Choroid plexus epithelial cell (primary cell): Measurements from ENCODE around the gene ZNF77.

ENCODE experiments used
- DNase-seq: peaks from one replicate; pipeline ENCODE4 v3.0.0-alpha.2; 2010; ENCODE audit warnings: low read depth
- H3K4me3 ChIP-seq: 2 replicates; pipeline ENCODE4 v1.5.1; 2011; ENCODE audit warnings: low read depth, mild to moderate bottlenecking, control low read depth, low read length, moderate library complexity
- TF ChIP-seq, protein P1 (sequence below): conservative IDR thresholded peaks from 2 replicates; pipeline ENCODE4 v1.5.1; 2011; ENCODE audit warnings: low read depth, mild to moderate bottlenecking, control low read depth, inconsistent platforms, low read length, moderate library complexity

Gene ZNF77

DNA sequence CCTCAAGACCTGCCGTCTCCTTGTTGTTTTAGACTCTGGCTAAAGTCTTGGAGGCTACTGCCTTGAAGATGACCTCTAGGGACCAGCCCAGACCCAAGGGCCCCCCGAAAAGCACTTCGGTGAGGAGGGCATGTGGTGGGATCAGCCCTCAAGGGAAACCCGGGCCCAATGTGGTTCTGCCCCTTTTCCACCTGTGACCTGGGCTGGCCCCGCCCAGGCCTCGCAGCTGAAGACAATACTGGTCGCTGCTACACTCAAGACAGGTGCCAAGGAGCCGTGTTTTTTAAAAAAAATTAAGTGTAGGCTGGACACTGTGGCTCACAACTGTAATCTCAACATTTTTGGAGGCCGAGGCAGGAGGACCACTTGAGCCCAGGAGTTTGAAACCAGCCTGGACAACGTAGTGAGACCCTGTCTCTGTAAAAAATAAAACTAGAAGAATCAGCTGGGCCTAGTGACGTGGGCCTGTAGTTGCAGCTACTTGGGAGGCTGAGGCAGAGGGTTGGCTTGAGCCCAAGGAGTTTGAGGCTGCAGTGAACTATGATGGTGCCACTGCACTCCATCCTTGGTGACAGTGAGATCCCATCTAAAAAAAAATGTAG is 33.5 kb upstream of the ZNF77 start:
- no peak overlapping the region for H3K4me3 ChIP-seq
- DNase-seq: no peak
- TF ChIP-seq, protein P1, sequence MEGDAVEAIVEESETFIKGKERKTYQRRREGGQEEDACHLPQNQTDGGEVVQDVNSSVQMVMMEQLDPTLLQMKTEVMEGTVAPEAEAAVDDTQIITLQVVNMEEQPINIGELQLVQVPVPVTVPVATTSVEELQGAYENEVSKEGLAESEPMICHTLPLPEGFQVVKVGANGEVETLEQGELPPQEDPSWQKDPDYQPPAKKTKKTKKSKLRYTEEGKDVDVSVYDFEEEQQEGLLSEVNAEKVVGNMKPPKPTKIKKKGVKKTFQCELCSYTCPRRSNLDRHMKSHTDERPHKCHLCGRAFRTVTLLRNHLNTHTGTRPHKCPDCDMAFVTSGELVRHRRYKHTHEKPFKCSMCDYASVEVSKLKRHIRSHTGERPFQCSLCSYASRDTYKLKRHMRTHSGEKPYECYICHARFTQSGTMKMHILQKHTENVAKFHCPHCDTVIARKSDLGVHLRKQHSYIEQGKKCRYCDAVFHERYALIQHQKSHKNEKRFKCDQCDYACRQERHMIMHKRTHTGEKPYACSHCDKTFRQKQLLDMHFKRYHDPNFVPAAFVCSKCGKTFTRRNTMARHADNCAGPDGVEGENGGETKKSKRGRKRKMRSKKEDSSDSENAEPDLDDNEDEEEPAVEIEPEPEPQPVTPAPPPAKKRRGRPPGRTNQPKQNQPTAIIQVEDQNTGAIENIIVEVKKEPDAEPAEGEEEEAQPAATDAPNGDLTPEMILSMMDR: no peak

DNA sequence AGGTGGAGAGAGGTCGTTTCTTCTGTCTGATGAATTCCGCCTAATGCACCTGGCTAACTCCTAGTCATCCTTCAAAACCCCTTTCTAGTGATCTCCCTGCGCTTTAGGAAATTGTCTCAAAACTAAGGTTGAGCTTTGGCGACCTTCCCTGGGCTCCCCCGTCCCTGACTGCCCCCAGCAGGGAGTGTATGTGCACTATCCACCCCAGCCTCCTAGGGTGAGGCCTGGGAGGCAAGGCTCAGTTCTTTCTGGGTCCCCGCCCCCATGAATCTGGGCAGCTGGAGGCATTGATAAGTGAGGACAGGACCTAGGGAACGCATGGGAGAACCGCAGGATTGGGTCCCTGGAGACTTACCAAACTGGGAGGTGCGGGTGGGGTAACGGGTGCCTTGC is 33.0 kb upstream of the ZNF77 start:
- no peak overlapping the region for H3K4me3 ChIP-seq
- DNase-seq: no peak

DNA sequence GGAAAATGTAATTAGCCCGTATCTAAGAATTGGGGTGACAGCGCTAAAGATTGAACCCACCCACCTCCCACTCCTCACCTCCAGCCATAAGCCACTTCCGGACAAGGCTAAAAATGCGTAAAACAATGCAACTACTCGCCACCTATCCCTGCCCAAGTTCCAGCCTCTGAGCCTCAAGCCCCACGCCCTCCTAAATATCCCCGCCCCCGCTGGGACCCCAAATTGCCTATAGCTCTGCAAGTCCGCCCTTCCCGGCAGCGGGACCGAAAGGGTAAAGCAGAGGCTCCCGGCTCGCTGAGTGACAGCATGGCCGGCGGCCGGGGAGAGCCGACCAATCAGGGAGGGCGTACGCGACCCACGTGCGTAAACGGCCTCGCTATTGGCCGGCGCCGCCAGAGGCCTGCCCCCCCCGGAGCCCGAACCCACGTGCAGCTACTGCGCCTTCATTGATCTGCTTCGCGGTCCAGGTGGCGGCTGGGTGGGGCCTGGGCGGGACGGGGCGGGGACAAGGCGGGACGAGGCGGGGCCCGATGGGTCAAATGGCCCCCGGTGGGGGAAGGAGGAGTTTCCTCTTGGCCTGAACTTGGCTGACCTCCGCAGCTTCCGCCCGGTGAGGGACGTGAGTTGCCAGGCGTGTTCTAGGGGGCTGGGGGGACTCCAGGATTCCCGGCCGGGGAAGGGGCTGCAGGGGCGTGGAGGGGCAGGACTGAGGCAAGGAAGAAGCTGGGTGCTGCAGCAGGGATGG is 32.4 kb upstream of the ZNF77 start, which contains the start of gene TLE6:
Gene TLE6, plus strand, starts transcription at position 564 of the 745 bp plus-strand sequence. CDS start 670 bp downstream, outside the sequence.
- peak; percentile 97 for DNase-seq
- TF ChIP-seq, protein P1: no peak
- H3K4me3 ChIP-seq: peak within 1 kb of the TSS; percentile 58

More for the DNA sequence above, 33.0 kb upstream of the ZNF77 start:
- TF ChIP-seq, protein P1: no peak

DNA sequence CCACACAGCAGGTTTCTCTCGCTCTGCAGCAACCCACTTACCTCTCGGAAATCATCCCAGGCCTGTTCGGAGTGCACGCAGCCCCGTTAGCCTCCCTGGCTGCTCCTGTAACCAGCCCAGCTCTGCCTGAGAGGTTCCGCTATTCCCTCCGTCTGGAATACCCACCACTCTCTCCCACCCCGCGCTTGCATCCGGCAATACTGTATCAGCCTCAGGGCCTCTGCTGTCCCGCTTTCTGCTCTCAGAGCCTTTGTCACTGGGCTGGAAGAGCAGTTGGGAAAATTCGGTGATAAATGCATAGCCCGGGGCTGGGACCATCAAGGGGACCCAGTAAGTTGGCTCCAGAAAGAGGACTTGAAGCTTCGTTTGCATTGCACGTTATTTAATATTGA is 31.8 kb upstream of the ZNF77 start:
- TF ChIP-seq, protein P1: no peak
- H3K4me3 ChIP-seq: peak overlapping the region; percentile 58

DNA sequence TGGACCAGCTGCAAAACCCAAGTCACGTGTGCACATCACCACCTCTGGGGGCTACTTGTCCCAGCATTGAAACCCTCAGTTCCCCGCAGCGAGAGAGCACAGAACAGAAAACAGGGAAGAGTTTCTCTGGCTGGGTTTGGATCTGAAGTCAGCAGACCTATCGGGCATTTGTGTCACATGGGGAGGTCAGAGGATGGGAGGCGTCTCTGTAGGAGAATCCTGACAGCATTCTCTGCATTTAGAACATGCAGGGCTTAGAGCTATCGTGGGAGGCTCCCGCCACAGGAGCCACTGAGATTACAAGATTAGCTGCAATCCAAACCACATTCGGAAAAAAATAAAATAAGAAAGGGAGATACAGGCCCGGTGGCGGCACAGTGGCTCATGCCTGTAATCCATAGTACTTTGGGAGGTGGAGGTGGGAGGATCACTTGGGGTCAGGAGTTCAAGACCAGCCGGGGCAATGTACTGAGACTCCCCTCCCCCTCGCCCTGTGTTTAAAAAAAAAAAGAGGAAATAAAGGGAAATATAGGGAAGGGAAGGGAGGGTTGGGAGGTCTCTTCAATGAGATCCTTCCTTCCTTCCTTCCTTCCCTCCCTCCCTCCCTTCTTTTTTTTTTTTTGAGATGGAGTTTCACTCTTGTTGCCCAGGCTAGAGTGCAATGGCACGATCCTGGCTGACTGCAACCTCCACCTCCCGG is 29.7 kb upstream of the ZNF77 start:
- TF ChIP-seq, protein P1: no peak
- DNase-seq: peak; percentile 78
- no peak overlapping the region for H3K4me3 ChIP-seq

More for the DNA sequence above, 31.8 kb upstream of the ZNF77 start:
- DNase-seq: no peak

DNA sequence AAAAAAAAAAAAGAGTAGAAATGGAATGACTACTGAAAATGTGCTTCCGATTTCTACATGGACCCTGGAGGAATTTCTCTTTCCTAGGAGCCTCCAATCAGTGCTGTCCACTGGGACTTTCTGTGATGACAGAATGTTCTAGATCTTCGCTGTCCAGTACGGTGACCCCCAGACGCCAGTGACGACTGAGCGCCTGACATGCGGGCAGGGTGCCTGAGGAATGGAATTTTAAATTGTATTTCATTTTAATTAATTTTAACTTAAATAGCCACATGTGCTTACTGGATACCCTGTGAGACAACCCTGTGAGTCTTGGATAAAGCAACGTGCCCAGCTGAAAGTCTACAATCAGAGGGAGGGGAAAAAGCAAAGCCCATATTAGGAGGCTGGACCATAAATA is 28.5 kb upstream of the ZNF77 start:
- DNase-seq: peak; percentile 60

More for the DNA sequence above, 28.5 kb upstream of the ZNF77 start:
- H3K4me3 ChIP-seq: no peak overlapping the region
- TF ChIP-seq, protein P1: no peak
